Fibroblast of the aortic adventitia (primary cell): ENCODE data around the gene CITED4. TPM values are rescaled to one million over a fixed set of nuclear protein-coding genes. Genes with fewer than 3 reads are reported as not detected.

Experiments used
- DNase-seq: peaks from one replicate; pipeline ENCODE4 v3.0.0-alpha.2; 2010; ENCODE audit warnings: low read depth
- H3K4me3 ChIP-seq: 2 replicates; pipeline ENCODE4 v1.5.1; 2011; ENCODE audit warnings: low read depth, mild to moderate bottlenecking, control low read depth, low read length, moderate library complexity
- total RNA-seq: library from RNA; depleted of rRNA; stranded (reverse); fragments of >200 nt; gene quantifications from 2 replicates; pipeline ENCODE4 v1.2.3, GENCODE V29; 2012; ENCODE audit warnings: low replicate concordance
- TF ChIP-seq, protein P1 (sequence below): IDR thresholded peaks from 2 replicates; pipeline ENCODE4 v1.5.1; 2011; ENCODE audit warnings: mild to moderate bottlenecking, low read length, control low read depth, inconsistent platforms; ENCODE audit not compliant: insufficient read depth

The CITED4 gene
- total RNA-seq, 1 donor: 3.6 TPM

DNA sequence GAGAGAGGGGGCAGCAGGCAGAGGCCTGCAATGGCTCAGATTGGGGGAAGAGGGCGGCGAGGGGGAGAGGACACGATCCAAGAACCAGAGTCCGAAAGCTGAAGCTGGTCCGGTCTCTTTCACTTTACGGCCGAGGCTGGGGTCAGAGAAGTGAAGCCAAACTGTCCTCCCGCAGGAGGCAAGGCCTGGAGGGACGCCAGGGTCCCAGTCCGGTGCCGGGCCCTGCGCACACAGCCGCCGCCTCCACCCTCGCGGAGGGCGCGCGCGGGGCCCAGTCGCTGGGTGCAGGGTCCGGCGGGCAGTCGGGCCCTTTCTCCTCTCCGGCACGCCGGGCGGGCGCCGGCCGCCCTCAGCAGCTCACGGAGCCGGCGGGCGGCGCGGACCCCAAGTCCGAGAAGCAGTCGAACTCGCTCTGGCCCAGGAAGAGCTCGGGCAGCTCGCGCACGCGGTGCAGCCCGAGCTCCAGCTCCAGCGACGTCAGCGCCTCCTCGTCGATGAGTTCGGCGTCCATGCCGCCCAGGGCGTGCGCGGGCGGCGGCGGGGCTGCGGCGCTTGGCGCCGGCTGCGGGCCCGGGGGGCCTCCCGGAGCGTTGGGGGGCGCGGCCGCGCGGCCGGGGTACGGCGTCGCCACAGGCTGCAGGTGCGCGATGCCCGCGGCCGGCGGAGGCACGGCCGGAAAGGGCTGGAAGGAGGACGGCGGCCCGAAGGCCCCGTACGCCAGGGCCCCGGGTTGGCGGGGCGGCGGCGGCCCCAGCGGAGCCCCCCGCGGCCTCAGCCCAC, 749 bp downstream of the CITED4 start:
- peak overlapping the region; percentile 64 for H3K4me3 ChIP-seq
- DNase-seq: no peak
- TF ChIP-seq, protein P1, sequence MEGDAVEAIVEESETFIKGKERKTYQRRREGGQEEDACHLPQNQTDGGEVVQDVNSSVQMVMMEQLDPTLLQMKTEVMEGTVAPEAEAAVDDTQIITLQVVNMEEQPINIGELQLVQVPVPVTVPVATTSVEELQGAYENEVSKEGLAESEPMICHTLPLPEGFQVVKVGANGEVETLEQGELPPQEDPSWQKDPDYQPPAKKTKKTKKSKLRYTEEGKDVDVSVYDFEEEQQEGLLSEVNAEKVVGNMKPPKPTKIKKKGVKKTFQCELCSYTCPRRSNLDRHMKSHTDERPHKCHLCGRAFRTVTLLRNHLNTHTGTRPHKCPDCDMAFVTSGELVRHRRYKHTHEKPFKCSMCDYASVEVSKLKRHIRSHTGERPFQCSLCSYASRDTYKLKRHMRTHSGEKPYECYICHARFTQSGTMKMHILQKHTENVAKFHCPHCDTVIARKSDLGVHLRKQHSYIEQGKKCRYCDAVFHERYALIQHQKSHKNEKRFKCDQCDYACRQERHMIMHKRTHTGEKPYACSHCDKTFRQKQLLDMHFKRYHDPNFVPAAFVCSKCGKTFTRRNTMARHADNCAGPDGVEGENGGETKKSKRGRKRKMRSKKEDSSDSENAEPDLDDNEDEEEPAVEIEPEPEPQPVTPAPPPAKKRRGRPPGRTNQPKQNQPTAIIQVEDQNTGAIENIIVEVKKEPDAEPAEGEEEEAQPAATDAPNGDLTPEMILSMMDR: no peak

DNA sequence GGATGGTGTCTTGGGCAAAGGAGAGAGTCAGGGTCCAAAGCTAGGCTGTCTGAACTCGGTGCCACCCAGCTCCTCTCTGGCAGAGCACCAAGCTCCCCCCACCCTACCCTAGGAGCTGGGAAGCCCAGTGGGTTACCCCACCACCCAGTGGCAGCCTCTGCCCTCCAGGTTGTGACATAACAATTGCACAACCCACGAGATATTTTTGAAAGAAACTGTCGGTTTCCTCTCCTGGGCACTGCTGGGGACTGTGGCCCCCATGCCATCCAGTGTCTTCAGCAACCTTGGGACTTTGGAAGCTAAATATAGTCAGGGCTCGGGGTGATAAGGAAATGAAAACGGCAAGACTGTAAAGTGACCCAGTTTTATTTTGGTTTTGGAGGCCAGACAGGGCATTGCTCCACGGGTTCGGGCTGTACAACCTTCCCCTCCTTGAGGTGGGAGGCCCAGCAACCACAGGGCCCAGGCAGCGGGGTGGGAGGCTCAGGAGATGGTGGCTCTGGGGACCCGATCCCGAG, 1.4 kb downstream of the CITED4 start:
- DNase-seq: no peak
- H3K4me3 ChIP-seq: peak overlapping the region; percentile 64
- TF ChIP-seq, protein P1: no peak

DNA sequence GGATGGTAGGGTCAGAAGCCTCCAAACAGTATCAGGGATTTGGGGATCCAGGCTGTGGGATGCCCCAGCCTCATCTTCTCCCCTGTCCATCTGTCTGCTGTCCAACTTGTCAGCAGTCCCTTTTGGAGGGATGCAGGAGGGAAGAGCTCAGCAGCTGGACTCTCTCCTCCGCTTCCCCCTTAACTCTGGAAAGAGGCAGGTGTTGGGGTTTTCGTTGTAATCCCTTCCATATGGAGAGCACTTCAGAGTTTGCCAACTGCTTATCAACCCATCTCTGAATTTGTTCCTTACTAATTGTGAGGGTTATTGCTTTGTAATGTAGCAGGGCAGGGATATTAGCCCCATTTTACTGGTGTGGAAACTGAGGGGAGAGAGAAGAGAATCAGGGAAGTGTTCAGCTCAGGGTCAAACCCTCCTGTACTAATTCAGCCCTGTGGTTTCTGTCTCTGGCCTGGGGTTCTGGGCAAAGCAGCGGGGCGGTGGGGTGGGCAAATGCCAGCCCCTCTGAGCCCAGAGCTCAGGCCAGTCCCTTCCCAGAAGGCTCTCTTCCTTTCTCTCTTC, 3.2 kb downstream of the CITED4 start:
- no peak for DNase-seq
- no peak overlapping the region for H3K4me3 ChIP-seq
- TF ChIP-seq, protein P1: no peak

DNA sequence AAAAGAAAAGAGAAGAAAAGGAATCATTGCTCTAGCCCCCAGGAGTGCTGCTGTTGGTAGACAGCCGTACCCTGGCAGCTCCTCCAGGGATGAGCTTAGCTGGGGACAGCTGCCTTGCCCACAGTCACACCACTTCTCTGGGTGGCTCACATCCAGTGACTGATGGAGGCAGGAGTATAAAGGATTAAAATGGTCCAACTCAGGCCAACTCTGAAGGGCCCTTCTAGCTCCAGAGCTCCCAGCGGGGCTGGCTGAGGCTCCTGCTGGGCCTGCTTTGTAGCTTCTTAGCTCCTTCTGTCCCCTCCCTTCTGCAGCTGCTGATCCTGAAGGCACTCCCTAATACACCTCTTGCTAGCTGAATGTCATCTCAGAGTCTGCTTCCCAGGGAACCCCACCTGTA, 4.4 kb downstream of the CITED4 start:
- TF ChIP-seq, protein P1: no peak
- H3K4me3 ChIP-seq: no peak overlapping the region
- no peak for DNase-seq

DNA sequence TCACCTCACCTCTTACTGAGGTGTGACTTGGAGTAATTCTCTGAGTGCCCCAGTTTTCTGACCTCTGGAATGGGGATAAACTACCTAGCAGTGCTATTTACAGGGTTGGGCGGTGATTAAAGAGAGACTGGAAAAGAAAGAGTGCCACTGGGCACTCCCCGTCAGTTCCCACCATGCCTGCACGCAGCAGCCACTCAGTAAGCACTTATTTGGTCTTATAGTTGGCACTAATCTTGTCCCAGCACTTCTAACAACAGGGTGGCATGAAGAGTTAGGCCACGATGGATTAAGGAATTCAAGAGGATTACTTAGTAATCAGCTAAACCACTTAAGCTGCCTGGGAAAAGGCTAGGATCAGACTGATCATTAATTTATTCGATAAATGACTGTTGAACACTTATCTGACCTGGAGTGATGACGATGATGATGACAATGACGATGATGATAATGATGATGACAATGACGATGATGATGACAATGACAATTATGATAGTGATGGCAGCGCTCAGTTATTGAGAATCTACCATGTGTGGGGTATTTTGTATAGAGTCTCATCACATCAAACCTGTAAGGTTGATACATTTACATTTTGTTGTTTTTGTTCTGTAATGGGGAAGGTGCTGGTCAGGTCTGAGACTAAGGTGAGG, 5.4 kb downstream of the CITED4 start:
- TF ChIP-seq, protein P1: no peak
- no peak overlapping the region for H3K4me3 ChIP-seq
- no peak for DNase-seq

DNA sequence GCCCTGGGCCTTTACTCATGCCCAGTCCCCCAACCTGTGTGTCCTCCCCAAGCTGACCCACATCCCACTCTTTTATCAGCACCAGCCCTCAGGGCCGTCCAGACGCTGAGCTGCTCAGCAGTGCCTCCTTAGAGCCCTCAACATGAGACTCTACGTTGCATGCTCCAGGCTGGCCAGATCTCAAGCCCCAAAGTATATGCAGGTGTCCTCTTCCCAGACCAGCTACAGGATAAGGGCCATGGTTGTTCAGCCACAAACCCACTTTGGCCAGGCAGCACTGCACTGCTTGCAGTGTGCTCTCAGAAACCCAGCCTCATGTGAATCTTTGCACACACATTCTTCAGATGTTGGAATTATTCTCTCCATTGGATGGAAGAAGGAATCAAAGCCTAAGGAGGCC, 6.0 kb downstream of the CITED4 start:
- no peak overlapping the region for H3K4me3 ChIP-seq
- TF ChIP-seq, protein P1: no peak
- no peak for DNase-seq
